Ishikawa (cell line): Measurements from ENCODE around the gene MYH16.

Experiments
- CREB1 ChIP-seq: IDR thresholded peaks from 2 replicates; pipeline ENCODE4 v1.6.1; 2012; ENCODE audit warnings: low read depth
- EGR1 ChIP-seq: IDR thresholded peaks from 2 replicates; pipeline ENCODE4 v1.6.1; 2012
- EP300 ChIP-seq: IDR thresholded peaks from 2 replicates; pipeline ENCODE4 v1.6.1; 2012; ENCODE audit warnings: borderline replicate concordance
- FOXM1 ChIP-seq: IDR thresholded peaks from 2 replicates; pipeline ENCODE4 v1.6.1; 2012; ENCODE audit warnings: low read depth, borderline replicate concordance
- NFIC ChIP-seq: IDR thresholded peaks from 2 replicates; pipeline ENCODE4 v1.6.1; 2012
- TAF1 ChIP-seq: IDR thresholded peaks from 2 replicates; pipeline ENCODE4 v1.6.1; 2012; ENCODE audit warnings: low read depth, mild to moderate bottlenecking
- YY1 ChIP-seq: IDR thresholded peaks from 2 replicates; pipeline ENCODE4 v1.6.1; 2012; ENCODE audit warnings: low read depth
- TF ChIP-seq, protein P1 (sequence below): IDR thresholded peaks from 2 replicates; pipeline ENCODE4 v1.6.1; 2012

- no peak for TF ChIP-seq YY1
- TF ChIP-seq, protein P1, sequence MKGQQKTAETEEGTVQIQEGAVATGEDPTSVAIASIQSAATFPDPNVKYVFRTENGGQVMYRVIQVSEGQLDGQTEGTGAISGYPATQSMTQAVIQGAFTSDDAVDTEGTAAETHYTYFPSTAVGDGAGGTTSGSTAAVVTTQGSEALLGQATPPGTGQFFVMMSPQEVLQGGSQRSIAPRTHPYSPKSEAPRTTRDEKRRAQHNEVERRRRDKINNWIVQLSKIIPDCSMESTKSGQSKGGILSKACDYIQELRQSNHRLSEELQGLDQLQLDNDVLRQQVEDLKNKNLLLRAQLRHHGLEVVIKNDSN = no peak
- no peak for TF ChIP-seq TAF1
- TF ChIP-seq CREB1 = no peak
- no peak for TF ChIP-seq FOXM1
- TF ChIP-seq EGR1 = no peak
- TF ChIP-seq EP300 = no peak
- no peak for TF ChIP-seq NFIC
These were observed 37.4 kb downstream of the MYH16 start for GRCh38 chr7:99310004-99310403.
